Kidney (tissue), 14 donors: ENCODE measurements around the gene GJB4. TPM values are rescaled to one million over a fixed set of nuclear protein-coding genes. Genes with fewer than 3 reads are reported as not detected.

Source experiments
- DNase-seq, 5 donors: peaks; one replicate each; pipeline ENCODE4 v3.0.0-alpha.2; 2013 to 2020
- FAIRE-seq: peaks from 2 replicates; lab custom pipeline; 2012; peaks lifted over from hg19 to GRCh38; lab: Jason Lieb, UNC
- H3K27ac ChIP-seq, 2 donors: one replicate each; pipeline ENCODE4 v1.7.0; 2013; ENCODE audit warnings: low read depth in 2 of 2, low read length in 2 of 2, inconsistent platforms in 1 of 2
- H3K27me3 ChIP-seq: one replicate; pipeline ENCODE4 v1.7.1; 2013; ENCODE audit warnings: low read length, inconsistent platforms; ENCODE audit not compliant: control insufficient read depth, insufficient read depth
- H3K36me3 ChIP-seq, 3 donors: one replicate each; pipeline versions ENCODE4 v1.7.0 to v1.7.1; 2013; ENCODE audit warnings: low read length in 3 of 3, control low read depth in 1 of 3, inconsistent platforms in 1 of 3; ENCODE audit not compliant: insufficient read depth in 3 of 3, control insufficient read depth in 2 of 3
- H3K4me1 ChIP-seq, 3 donors: one replicate each; pipeline versions ENCODE4 v1.7.0 to v1.7.1; 2013; ENCODE audit warnings: low read length in 3 of 3, inconsistent platforms in 1 of 3, low read depth in 1 of 3; ENCODE audit not compliant: control insufficient read depth in 2 of 3, insufficient read depth in 2 of 3
- H3K4me3 ChIP-seq, 3 donors: one replicate each; pipeline versions ENCODE4 v1.7.0 to v1.8.1; 2013; ENCODE audit warnings: low read length in 3 of 3, control low read depth in 1 of 3, inconsistent platforms in 1 of 3
- H3K9ac ChIP-seq, 3 donors: one replicate each; pipeline versions ENCODE4 v1.7.0 to v1.7.1; 2013; ENCODE audit warnings: low read length in 3 of 3, control low read depth in 1 of 3, inconsistent platforms in 1 of 3
- H3K9me3 ChIP-seq, 3 donors: one replicate each; pipeline versions ENCODE4 v1.7.0 to v1.7.1; 2013; ENCODE audit warnings: low read length in 3 of 3, control low read depth in 1 of 3, inconsistent platforms in 1 of 3; ENCODE audit not compliant: control insufficient read depth in 2 of 3, insufficient read depth in 1 of 3
- CTCF ChIP-seq: IDR thresholded peaks from 3 replicates; pipeline ENCODE4 v1.5.1; 2012; ENCODE audit warnings: mild to moderate bottlenecking, moderate library complexity, borderline replicate concordance; ENCODE audit not compliant: insufficient read depth; ENCODE audit errors: extremely low read depth
- intact Hi-C: fragments of 100-400 bp; cut with DNase I; formaldehyde crosslinking; loops from one replicate; pipeline ENCODE4 v1.11.1; 2022
- polyA plus RNA-seq: library from polyadenylated mRNA; stranded (reverse); fragments of 350-450 nt; fragmentation: Illumina TruSeq; extraction: RNeasy Lipid Tissue Mini Kit (QIAGEN cat#74804); gene quantifications from one replicate; pipeline ENCODE4 v1.2.3, GENCODE V29; 2014; ENCODE audit warnings: low read depth, low replicate concordance; ENCODE audit not compliant: insufficient read depth
- total RNA-seq: library from RNA; stranded (reverse); fragmentation: NEBNext Ultra II Directional; extraction: Animal tissue kit (Norgen Biotek cat#: 25700); gene quantifications from one replicate; pipeline ENCODE4 v1.2.1, GENCODE V29; 2021
- donor health status: control.
- donor health status: control.
- donor health status: control.
- donor health status: control.
- donor health status: control.
- donor health status: DM: yes; HTN: yes; CAD: no.
- donor health status: Normal renal cell carcinoma (clear cell type).

Gene GJB4
- total and polyA plus RNA-seq, 2 donors from 2014 or later, result 0.50 TPM; not detected in 1

GRCh38 chr1:34778381-34778780, 18.8 kb downstream of the GJB4 start:
- intact Hi-C loops, result no loop called here
- FAIRE-seq, result no peak
- DNase-seq, result no peak
- H3K4me3 ChIP-seq, result no peak overlapping the region
- no peak overlapping the region for H3K27ac ChIP-seq
- H3K9me3 ChIP-seq, result no peaks in the 10 kb centered on the region
- peaks cover 9% of the 10 kb centered on the region for H3K27me3 ChIP-seq
- H3K9ac ChIP-seq, result no peak overlapping the region
- no peaks in the 10 kb centered on the region for H3K4me1 ChIP-seq
- H3K36me3 ChIP-seq, result no peaks in the 10 kb centered on the region
- no peak for TF ChIP-seq CTCF

- intact Hi-C loops, result no loop called here
- no peaks in the 10 kb centered on the region for H3K36me3 ChIP-seq
- H3K4me1 ChIP-seq, result no peaks in the 10 kb centered on the region
- H3K9ac ChIP-seq, result no peak overlapping the region
- DNase-seq (no peak), FAIRE-seq (no peak)
- no peak overlapping the region for H3K4me3 ChIP-seq
- no peaks in the 10 kb centered on the region for H3K9me3 ChIP-seq
- no peak overlapping the region for H3K27ac ChIP-seq
- peaks cover 9% of the 10 kb centered on the region for H3K27me3 ChIP-seq
- no peak for TF ChIP-seq CTCF
Measured at GRCh38 chr1:34779005-34779404, 19.5 kb downstream of the GJB4 start.

GRCh38 chr1:34779526-34779925, 20.0 kb downstream of the GJB4 start:
- no peak for TF ChIP-seq CTCF

GRCh38 chr1:34779962-34780361, 20.4 kb downstream of the GJB4 start:
- intact Hi-C loops, result no loop called here
- H3K9ac ChIP-seq, result no peak overlapping the region
- no peaks in the 10 kb centered on the region for H3K36me3 ChIP-seq
- no peak for DNase-seq
- H3K27me3 ChIP-seq, result peaks cover 9% of the 10 kb centered on the region
- H3K4me1 ChIP-seq, result no peaks in the 10 kb centered on the region
- FAIRE-seq, result no peak
- no peaks in the 10 kb centered on the region for H3K9me3 ChIP-seq
- no peak overlapping the region for H3K4me3 ChIP-seq
- no peak for TF ChIP-seq CTCF
- H3K27ac ChIP-seq, result no peak overlapping the region

More at GRCh38 chr1:34779526-34779925, 20.0 kb downstream of the GJB4 start:
- Histone ChIP-seq H3K27me3 (peaks cover 9% of the 10 kb centered on the region), H3K9me3 (no peaks in the 10 kb centered on the region), H3K9ac (no peak overlapping the region), H3K27ac (no peak overlapping the region), H3K4me1 (no peaks in the 10 kb centered on the region), H3K36me3 (no peaks in the 10 kb centered on the region), H3K4me3 (no peak overlapping the region)
- intact Hi-C loops, result no loop called here
- no peak for FAIRE-seq
- no peak for DNase-seq
